ENCODE measurements around the gene CST7.
"Not testable (repeated sequence)": the region's sequence is repeated elsewhere in the genome, so short reads cannot be mapped to it uniquely, and the experiment has no call there.

DNA sequence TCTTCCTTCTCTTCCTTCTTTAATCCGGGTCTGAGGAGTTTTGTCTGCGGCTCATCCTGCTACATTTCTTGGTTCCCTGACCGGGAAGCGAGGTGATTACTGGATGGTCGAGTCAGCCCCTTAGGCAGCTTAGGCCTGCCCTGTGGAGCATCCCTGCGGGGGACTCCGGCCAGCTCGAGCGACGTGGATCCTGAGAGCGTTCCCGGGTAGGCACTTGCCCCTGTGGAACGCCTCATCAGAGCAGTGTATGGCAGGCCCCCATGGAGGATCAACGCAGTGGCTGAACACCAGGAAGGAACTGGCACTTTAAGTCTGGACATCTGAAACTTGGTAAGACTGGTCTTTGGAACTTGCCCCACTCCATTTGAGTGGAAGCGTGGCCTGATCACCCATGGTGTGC lies 29.4 kb upstream of the CST7 start:
- TF ChIP-seq EP300 (conservative IDR thresholded peaks at IDR 0.05; ENCODE audit: poor library complexity, severe bottlenecking); EZH2 (IDR thresholded peaks at IDR 0.05; ENCODE audit: borderline replicate concordance, insufficient read depth, low read length, poor library complexity, severe bottlenecking); RAD21 (conservative IDR thresholded peaks at IDR 0.05); POLR2AphosphoS5 (IDR thresholded peaks at IDR 0.05); TAF1 (IDR thresholded peaks at IDR 0.05; ENCODE audit: low read depth): not testable (repeated sequence)
- TF ChIP-seq, protein P1, sequence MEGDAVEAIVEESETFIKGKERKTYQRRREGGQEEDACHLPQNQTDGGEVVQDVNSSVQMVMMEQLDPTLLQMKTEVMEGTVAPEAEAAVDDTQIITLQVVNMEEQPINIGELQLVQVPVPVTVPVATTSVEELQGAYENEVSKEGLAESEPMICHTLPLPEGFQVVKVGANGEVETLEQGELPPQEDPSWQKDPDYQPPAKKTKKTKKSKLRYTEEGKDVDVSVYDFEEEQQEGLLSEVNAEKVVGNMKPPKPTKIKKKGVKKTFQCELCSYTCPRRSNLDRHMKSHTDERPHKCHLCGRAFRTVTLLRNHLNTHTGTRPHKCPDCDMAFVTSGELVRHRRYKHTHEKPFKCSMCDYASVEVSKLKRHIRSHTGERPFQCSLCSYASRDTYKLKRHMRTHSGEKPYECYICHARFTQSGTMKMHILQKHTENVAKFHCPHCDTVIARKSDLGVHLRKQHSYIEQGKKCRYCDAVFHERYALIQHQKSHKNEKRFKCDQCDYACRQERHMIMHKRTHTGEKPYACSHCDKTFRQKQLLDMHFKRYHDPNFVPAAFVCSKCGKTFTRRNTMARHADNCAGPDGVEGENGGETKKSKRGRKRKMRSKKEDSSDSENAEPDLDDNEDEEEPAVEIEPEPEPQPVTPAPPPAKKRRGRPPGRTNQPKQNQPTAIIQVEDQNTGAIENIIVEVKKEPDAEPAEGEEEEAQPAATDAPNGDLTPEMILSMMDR (IDR thresholded peaks at IDR 0.05; ENCODE audit: poor library complexity, severe bottlenecking), result not testable (repeated sequence)
